Vagina (tissue), 2 donors: Measurements from ENCODE around the gene LRRC43. TPM values are rescaled to one million over a fixed set of nuclear protein-coding genes. Genes with fewer than 3 reads are reported as not detected.

Experiments used
- DNase-seq, 2 donors: peaks; one replicate each; pipeline ENCODE4 v3.0.0-alpha.2; 2017; ENCODE audit errors: extremely low spot score in 2 of 2
- H3K27ac ChIP-seq: fragments of 200-600 bp; sonication (generic); one replicate; pipeline ENCODE4 v1.5.1; 2019
- H3K27me3 ChIP-seq: fragments of 200-600 bp; sonication (generic); one replicate; pipeline ENCODE4 v1.5.1; 2019
- H3K36me3 ChIP-seq, 2 donors: fragments of 200-600 bp; sonication (generic); one replicate each; pipeline ENCODE4 v1.5.1; 2017 to 2019
- H3K4me1 ChIP-seq: fragments of 200-600 bp; sonication (generic); one replicate; pipeline ENCODE4 v1.5.1; 2019
- H3K4me3 ChIP-seq, 2 donors: fragments of 200-600 bp; sonication (generic); 1 replicate in 1 of 2; 2 replicates in 1 of 2; pipeline ENCODE4 v1.5.1; 2016 to 2019
- H3K9me3 ChIP-seq: fragments of 200-600 bp; sonication (generic); one replicate; pipeline ENCODE4 v1.5.1; 2019
- CTCF ChIP-seq, 3 experiments: fragments of 450-650 bp in 2 of 3; fragments of 200-600 bp in 1 of 3; sonication (generic) in 1 of 3; IDR thresholded peaks; one replicate each; pipeline ENCODE4 v1.5.1; 2017 to 2019; ENCODE audit warnings: antibody characterized with exemption in 3 of 3, mild to moderate bottlenecking in 2 of 3, moderate library complexity in 2 of 3
- POLR2A ChIP-seq, 2 donors: fragments of 450-650 bp; IDR thresholded peaks; one replicate each; pipeline ENCODE4 v1.6.1; 2017; ENCODE audit warnings: antibody characterized with exemption in 2 of 2, mild to moderate bottlenecking in 2 of 2, moderate library complexity in 2 of 2
- POLR2AphosphoS5 ChIP-seq, 2 donors: sonication (generic); formaldehyde crosslinking; IDR thresholded peaks; one replicate each; pipeline ENCODE4 v1.9.0; 2017; ENCODE audit warnings: antibody characterized with exemption in 2 of 2, mild to moderate bottlenecking in 2 of 2, low read depth in 1 of 2; ENCODE audit not compliant: insufficient read depth in 1 of 2
- intact Hi-C: fragments of 100-400 bp; cut with DNase I; formaldehyde crosslinking; loops from one replicate; pipeline ENCODE4 v1.15.1; 2023
- total RNA-seq: library from RNA; depleted of rRNA; stranded (reverse); fragments of >200 nt; gene quantifications from one replicate; pipeline ENCODE4 v1.2.3, GENCODE V29; 2016

Gene LRRC43, protein sequence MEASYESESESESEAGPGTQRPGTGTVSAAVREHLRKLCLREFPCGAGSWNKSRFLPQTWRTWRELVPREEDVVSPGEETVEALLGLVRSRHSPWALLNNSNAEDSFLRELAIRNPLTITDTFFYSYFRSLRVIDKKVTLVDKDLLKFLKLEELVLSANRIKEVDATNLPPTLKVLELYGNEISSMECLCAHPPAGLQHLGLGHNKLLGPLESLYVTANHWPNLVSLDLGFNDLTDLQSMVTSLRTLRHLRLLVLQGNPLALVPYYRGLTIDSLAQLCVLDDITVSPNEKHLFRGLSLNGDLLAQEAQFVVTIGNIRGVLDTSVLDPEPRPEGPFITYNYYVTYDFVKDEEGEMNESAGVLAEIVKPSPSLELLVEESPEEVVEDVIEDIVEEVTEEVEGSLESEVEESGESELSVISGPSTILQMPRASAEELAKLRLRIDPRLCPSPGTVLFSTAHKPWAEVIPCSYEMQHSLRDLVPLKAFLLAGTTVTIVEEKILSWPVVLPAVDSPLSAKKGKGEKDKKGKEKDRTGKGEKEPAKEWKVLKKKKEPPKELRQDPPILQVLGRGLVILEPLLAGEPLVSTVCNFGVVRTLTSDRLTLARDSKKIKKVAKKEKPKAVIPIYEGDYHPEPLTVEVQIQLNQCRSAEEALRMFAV
- total RNA-seq, result not detected

- TF ChIP-seq CTCF (IDR thresholded peaks at IDR 0.05) (no peak), POLR2AphosphoS5 (IDR thresholded peaks at IDR 0.05; ENCODE audit: insufficient read depth in 1 of 2, low read depth in 1 of 2) (no peak), POLR2A (IDR thresholded peaks at IDR 0.05) (no peak)
- Histone ChIP-seq H3K27ac (no peak within 1 kb of the TSS), H3K4me3 (peak within 1 kb of the TSS; percentile 47 to 48), H3K36me3 (no peaks in the 10 kb centered on the region), H3K27me3 (no peaks in the 10 kb centered on the region), H3K9me3 (no peaks in the 10 kb centered on the region), H3K4me1 (peaks cover 9% of the 10 kb centered on the region)
- intact Hi-C loops, result no loop called here
- DNase-seq, result no peak
Measured at GRCh38 chr12:122182887-122183587, at the start of gene LRRC43. Gene LRRC43, plus strand, starts transcription at chr12:122183123. Its CDS starts 22 bp downstream, at chr12:122183145.

DNA sequence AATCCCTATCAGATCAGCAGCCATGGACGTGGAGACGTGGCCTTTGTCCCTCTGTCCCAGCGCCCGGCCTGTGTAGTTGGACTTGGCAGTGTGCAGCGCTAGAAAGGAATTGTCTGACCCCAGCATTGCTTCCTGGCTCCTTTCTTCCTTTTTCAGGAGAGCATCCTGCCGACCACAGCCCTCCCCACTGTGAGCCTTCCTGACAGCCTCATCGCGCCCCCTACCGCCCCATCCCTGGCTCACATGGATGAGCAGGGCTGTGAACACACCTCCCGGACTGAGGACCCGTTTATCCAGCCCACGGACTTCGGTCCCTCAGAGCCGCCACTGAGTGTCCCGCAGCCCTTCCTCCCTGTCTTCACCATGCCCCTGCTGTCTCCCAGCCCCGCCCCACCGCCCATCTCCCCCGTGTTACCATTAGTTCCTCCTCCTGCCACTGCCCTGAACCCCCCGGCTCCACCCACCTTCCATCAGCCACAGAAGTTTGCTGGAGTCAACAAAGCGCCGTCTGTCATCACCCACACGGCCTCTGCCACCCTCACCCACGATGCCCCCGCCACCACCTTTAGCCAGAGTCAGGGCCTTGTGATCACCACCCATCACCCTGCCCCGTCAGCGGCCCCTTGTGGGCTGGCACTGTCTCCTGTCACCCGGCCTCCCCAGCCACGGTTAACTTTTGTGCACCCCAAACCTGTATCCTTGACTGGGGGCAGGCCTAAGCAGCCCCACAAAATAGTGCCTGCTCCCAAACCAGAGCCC is 49.6 kb upstream of the LRRC43 start:
- no peaks in the 10 kb centered on the region for H3K9me3 ChIP-seq

GRCh38 chr12:122135437-122136031 is 47.4 kb upstream of the LRRC43 start:
- intact Hi-C loops, result no loop called here

More for the DNA sequence above, 49.6 kb upstream of the LRRC43 start:
- H3K27ac ChIP-seq, result no peak overlapping the region
- H3K36me3 ChIP-seq, result peaks cover 0 to 57% of the 10 kb centered on the region in 2 donors
- DNase-seq, result no peak
- H3K4me3 ChIP-seq, result no peak overlapping the region
- intact Hi-C loops, result no loop called here
- H3K4me1 ChIP-seq, result no peaks in the 10 kb centered on the region
- H3K27me3 ChIP-seq, result no peaks in the 10 kb centered on the region
- TF ChIP-seq POLR2A (IDR thresholded peaks at IDR 0.05) (no peak), CTCF (IDR thresholded peaks at IDR 0.05) (no peak), POLR2AphosphoS5 (IDR thresholded peaks at IDR 0.05; ENCODE audit: insufficient read depth in 1 of 2, low read depth in 1 of 2) (no peak)

More at GRCh38 chr12:122135437-122136031, 47.4 kb upstream of the LRRC43 start:
- no peaks in the 10 kb centered on the region for H3K9me3 ChIP-seq
- no peak for DNase-seq
- TF ChIP-seq CTCF (IDR thresholded peaks at IDR 0.05) (no peak), POLR2AphosphoS5 (IDR thresholded peaks at IDR 0.05; ENCODE audit: insufficient read depth in 1 of 2, low read depth in 1 of 2) (no peak), POLR2A (IDR thresholded peaks at IDR 0.05) (no peak)
- no peak overlapping the region for H3K4me3 ChIP-seq
- H3K27ac ChIP-seq, result no peak overlapping the region
- no peaks in the 10 kb centered on the region for H3K27me3 ChIP-seq
- H3K36me3 ChIP-seq, result peaks cover 0 to 41% of the 10 kb centered on the region in 2 donors
- no peaks in the 10 kb centered on the region for H3K4me1 ChIP-seq
